Umbilical cord (tissue), 2 donors: ENCODE results near the gene PILRA. TPM values are rescaled to one million over a fixed set of nuclear protein-coding genes. Genes with fewer than 3 reads are reported as not detected.
"Not testable (repeated sequence)": the region's sequence is repeated elsewhere in the genome, so short reads cannot be mapped to it uniquely, and the experiment has no call there.

Experiments
- DNase-seq: peaks from one replicate; pipeline ENCODE4 v3.0.0-alpha.2; 2015; ENCODE audit warnings: low spot score
- total RNA-seq: library from RNA; depleted of rRNA; stranded (reverse); fragments of >200 nt; gene quantifications from one replicate; pipeline ENCODE4 v1.2.3, GENCODE V29; 2014; ENCODE audit warnings: low replicate concordance; ENCODE audit not compliant: insufficient read depth

PILRA gene
- total RNA-seq, 1 donor from 2014 or later: not detected

DNA sequence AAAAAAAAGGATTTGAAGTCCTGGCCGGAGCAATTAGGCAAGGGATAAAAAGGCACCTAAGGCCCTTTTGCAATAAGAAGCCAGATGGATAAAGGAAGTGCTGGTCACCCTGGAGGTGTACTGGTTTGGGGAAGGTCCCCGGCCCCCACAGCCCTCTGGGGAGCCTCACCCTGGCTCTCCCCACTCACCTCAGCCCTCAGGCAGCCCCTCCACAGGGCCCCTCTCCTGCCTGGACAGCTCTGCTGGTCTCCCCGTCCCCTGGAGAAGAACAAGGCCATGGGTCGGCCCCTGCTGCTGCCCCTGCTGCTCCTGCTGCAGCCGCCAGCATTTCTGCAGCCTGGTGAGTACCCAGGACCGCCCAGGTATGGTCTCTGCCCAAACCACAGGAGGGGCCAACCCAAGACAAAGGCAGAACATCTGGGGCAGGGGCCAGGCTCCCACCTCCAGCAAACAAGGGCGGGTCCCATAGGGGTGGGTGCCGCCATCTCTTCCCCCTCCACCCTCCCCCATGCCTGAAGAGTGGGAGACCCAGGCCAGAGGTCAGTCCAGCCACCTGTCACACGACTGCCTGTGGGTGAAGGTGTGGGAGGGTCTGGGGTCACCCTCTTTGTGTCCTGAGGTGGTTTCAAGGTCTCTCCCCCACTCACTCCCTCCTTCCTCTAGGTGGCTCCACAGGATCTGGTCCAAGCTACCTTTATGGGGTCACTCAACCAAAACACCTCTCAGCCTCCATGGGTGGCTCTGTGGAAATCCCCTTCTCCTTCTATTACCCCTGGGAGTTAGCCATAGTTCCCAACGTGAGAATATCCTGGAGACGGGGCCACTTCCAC lies 15.0 kb upstream of the PILRA start, which contains the start of gene PILRB:
Gene PILRB, plus strand, starts transcription at position 91 of the 830 bp plus-strand sequence. Its CDS starts 186 bp downstream, at position 277.
- DNase-seq: no peak

DNA sequence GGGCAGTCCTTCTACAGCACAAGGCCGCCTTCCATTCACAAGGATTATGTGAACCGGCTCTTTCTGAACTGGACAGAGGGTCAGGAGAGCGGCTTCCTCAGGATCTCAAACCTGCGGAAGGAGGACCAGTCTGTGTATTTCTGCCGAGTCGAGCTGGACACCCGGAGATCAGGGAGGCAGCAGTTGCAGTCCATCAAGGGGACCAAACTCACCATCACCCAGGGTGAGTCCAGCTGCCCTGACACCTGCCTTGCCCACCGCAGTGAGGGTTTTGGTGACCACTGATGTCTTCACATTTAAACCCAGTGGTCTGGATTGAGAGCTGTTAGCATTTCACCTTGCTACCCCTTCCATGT lies 14.5 kb upstream of the PILRA start:
- DNase-seq: no peak

DNA sequence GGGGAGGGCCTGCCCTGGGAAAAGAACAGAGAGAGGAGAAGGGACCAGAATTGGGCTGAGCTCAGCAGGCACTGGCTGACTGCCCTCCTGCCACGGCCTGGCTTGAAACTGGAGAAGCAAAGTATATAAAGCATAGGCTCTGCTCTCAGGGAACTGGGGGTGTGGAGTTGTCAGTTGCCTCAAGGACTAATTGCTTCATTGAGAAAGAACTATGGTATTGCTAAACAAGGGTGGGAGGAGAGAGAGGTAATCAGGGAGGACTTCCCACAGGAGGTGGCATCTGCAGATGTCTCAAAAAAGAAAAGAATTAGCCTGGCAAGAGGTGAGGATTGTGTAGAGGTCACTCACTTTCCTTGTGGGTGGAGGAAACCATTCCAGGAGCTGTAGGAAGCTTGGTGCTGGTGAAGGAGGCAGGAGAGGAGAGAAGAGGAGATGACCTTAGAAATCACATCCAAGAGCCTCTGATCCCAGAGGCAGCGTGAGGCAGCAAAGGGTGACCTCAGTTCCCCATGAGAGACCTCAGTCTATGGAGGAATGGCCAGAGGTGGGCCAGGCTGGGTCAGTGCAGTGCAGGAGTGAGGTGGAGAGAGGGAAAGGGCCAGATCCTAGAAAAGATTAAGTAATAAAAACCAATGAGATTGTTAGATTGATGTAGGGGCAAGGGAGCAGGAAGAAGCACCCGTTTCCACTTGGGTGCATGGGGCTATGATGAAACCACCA lies 13.0 kb upstream of the PILRA start:
- DNase-seq: no peak

DNA sequence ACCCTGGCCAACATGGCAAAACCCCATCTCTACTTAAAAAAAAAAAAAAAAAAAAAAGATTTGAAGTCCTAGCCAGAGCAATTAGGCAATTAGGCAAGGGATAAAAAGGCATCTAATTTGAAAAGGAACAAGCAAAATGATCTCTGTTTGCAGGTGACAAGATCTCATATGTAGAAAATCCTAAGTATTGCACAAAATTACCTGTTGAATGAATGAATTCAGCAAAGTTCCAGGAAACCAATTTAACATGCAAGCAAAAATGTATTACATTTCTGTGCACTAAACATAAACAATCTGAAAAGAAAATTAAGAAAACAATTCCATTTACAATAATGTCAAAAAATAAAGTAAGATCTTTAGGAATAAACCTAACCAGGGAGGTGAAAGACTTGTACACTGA lies 10.2 kb upstream of the PILRA start:
- no peak for DNase-seq

DNA sequence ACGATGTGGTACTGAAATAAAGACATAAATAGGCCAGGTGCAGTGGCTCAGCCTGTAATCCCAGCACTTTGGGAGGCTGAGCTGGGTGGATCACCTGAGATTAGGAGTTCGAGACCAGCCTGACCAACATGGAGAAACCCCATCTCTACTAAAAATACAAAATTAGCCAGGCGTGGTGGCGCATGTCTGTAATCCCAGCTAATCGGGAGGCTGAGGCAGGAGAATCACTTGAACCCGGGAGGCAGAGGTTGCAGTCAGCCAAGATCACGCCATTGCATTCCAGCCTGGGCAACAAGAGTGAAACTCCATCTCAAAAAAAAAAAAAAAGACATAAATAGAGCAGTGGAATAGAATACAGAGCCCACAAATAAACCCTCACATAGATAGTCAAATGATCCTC lies 9.5 kb upstream of the PILRA start:
- not testable (repeated sequence) for DNase-seq

DNA sequence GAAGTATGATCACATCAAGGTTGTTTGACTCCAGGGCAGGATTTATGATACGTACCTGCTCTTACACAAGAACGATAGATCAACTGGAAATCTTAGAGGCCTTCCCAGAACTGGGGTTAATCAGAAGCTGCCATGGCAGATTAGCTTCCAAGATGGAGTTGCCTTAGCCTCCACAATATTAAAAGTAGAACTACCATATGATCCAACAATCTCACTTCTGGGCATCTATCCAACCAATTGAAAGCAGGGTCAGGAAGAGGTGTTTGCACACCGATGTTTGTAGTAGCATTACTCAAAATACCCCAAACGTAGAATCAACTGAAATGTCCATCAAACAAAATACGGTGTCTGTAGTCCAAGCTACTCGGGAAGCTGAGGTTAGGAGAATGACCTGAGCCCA lies 8.8 kb upstream of the PILRA start:
- DNase-seq: no peak

DNA sequence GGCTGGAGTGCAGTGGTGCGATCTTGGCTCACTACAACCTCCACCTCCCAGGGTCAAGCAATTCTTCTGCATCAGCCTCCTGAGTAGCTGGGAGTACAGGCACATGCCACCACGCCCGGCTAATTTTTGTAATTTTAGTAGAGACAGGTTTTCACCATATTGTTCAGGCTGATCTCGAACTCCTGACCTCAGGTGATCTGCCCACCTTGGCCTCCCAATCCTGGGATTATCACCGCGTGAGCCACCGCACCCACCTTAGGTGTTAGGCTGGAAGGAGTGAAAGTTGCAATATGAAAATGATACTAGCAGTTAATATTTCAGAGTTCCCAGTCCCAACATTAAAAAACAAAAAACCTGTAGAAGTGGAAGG lies 7.3 kb upstream of the PILRA start:
- not testable (repeated sequence) for DNase-seq

DNA sequence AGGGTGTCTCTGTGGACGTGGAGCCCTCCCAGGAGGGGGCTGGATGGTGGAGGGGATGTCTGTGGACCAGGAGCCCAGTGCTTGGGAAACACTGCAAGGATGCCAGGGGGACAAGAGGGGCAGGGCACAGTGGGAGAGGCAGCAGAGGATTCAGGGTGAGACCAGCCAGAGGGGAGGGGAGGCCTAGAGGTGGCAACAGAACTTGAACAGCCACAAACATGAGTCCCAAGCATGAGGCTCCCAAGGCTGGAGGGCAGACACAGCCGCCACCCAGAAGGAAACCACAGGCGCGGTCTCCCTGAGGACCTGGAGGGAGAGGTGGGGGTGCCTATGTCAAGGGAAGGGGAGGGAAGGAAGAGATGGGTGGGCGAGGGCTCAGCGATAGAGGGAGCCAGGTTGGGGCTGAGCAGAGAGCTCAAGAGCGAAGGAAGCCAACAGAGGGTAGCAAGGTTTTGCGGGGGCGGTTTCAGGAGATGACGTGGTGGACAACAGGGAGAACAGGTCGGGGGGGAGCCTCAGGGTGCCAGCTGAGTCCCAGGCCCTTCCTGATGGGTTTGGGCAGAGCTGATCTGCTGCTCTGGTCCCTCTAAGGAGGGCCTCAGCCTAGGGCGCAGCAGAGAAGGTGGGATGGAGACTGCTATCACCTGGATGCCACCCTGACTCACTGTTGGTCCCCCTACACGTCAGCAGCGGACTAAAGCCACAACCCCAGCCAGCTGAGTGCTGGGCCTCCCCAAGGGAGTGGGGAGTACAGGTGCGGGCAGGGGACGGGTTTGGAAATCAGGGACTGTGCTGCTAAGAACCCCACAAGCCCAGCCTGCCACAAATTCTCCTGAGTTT lies 6.7 kb upstream of the PILRA start:
- no peak for DNase-seq

DNA sequence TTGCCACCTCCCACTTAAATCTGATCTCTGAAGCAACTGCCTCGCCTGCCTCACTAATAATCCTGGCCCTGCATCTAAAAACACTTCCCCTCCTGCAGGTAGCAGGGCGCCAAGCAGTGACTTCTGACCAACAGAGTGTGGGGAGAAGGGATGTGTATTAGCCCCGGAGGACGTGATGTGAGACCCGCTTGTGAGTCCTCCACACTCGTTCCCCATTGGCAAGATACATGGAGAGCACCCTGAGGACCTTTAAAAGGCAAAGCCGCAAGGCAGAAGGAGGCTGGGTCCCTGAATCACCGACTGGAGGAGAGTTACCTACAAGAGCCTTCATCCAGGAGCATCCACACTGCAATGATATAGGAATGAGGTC lies 6.1 kb upstream of the PILRA start:
- DNase-seq: no peak

DNA sequence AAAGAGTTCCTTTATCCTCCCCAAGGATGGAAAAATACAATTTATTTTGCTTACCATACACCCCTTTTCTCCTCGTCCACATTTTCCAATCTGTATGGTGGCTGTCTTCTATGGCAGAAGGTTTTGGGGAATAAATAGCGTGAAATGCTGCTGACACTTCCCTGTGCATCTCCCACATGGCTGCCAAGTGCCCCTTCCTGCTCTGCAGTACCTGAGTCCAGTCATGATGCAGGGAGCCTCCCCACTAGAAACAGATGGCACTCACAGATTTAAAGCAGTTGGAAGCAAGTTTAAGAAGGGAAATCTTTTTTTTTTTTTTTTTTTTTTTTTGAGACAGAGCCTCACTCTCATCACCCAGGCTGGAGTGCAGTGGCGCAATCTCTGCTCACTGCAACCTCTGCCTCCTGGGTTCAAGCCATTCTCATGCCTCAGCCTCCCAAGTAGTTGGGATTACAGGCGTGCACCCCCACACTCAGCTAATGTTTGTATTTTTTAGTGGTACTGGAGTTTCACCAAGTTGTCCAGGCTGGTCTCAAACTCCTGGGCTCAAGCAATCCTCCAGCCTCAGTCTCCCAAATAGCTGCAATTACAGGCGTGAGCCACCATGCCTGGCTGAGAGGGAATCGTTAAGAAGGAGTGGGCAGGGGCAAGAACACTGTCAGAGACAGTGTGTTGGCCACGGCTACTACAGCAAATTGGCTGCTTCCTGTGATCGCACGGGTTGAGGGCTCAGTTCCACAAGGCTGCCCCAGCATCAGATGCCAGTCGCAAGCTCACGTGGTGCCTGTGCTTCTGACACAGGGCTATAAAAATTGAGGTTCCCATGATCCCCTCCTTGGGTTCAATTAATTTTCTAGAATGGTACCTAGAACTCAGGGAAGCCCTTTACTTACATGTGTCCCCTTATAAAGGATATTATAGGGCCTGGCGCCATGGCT lies 5.3 kb upstream of the PILRA start:
- no peak for DNase-seq

DNA sequence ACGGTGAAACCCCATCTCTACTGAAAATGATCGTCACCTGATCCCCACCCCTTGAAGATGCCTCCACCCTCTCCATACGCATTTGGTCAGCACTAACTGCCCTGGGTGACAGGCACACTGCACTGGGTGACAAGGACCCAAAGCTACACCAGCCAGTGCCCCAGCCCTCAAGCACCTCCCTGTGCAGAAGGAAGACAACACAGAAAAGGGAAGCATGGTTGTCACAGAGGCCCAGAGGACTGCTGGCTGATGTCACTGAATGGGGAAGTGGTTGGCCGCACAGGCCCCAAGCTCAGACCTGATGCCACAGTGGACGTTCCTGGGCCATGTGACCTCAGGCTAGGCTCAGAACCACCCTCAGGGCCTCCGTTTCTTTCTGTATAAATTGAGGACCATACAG lies 4.2 kb upstream of the PILRA start:
- peak; percentile 55 for DNase-seq

DNA sequence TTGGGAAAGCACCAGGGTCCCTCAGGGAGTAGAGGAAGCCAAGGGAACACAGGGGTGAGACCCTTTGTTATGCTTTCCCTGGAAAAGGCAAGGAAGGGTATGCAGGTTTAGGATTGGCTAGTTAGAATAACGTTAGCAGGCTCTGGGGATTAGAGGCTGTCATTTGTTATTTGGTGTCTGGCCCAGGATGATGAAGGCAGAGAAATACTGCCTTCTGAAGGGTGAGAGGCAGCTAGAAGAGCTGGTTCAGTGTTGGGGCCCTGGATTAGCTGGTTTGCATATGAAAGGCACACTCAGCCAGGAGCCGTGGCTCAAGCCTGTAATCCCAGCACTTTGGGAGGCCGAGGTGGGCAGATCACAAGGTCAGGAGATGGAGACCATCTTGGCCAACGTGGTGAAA lies 3.0 kb upstream of the PILRA start:
- no peak for DNase-seq

DNA sequence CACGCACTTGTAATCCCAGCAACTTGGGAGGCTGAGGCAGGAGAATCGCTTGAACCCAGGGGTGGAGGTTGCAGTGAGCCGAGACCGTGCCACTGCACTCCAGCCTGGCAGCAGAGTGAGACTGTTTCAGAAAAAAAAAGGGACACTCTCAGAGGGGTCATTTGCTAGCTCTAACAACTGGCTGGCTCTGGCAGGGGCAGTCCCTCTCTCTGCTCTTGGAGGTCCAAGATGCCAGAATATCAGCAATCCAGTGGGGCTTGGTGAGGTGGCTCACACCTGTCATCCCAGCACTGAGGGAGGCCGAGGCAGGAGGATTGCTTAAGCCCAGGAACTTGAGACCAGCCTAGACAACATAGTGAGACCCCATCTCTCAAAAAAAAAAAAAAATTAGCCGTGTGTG lies 2.5 kb upstream of the PILRA start:
- no peak for DNase-seq

DNA sequence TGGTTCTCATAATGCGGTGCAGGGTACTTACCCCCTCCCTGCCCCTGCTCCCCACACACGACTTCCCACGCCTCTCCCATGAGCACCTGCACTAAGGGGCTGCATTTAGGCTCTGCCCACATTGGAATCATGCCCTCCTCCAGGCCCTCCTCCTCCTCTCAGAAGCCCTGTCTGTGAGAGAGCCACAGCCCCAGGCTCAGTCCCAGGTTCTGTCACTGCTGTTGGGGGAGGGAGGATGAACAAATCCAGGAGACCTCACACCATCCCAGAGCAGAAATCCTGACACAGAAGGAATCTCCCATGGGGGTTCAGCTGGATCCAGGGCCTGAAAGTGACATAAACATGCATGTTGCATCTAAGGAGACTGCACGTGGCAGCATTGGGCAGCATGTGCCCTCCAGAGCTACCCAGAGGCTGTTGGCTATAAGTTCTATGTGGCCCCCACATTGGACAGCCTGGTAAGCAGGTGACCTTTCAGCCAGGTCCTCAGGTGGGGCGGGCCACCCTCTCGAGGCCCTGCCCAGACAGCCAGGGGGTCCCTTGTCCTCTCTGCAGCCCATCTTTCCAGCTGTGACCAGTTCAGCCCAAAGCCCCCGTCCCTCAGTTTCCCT lies 1.6 kb upstream of the PILRA start:
- DNase-seq: no peak

DNA sequence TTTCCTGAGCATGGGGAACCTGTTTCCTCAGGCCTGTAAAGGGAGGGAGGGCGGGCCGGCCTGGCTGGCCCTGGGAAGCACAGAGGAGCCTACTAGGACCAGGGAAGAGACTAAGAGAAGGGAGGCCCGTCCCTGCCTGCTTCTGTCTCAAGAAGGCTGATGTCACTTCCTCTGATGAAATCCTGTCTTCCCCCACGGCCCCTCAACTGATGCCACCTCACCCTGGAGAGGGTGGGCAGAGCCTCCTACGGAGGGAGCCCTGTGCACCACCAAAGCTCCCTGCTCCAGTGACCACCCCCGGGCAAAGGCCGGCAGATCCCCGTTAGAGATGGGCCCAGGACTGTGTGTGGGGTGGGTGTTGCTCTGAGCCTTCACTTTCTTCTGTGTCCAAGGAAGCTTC lies 1.0 kb upstream of the PILRA start:
- peak; percentile 69 for DNase-seq

DNA sequence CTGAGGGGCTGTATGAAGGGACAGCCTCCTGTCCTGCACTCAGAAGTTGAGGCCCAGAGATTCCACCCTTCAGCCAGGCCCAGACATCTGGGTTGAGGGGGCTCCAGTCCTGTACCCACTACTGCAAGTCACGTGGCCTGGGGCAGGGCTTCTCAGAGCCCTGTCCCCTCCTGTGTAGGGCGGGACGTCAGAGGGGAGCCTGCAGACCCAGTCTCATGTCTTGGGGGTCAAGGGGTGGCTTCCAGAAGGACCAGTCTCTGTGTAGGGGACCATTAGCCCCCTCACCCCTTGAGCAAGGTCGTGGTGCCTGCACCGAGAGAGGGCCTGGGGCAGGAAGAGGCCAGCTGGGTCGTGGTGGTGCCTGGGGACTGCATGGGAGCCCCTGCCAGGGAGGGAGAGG lies 593 bp upstream of the PILRA start:
- DNase-seq: no peak

DNA sequence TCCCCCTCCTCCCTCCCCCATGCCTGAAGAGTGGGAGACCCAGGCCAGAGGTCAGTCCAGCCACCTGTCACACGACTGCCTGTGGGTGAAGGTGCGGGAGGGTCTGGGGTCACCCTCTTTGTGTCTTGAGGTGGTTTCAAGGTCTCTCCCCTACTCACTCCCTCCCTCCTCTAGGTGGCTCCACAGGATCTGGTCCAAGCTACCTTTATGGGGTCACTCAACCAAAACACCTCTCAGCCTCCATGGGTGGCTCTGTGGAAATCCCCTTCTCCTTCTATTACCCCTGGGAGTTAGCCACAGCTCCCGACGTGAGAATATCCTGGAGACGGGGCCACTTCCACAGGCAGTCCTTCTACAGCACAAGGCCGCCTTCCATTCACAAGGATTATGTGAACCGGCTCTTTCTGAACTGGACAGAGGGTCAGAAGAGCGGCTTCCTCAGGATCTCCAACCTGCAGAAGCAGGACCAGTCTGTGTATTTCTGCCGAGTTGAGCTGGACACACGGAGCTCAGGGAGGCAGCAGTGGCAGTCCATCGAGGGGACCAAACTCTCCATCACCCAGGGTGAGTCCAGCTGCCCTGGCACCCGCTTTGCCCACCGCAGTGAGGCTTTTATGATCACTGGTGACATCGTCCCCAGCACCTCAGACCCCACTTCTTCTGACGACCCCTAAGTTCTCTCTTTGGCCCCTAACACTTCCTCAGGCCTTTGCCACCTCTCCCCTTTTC lies 747 bp downstream of the PILRA start:
- DNase-seq: not testable (repeated sequence)

DNA sequence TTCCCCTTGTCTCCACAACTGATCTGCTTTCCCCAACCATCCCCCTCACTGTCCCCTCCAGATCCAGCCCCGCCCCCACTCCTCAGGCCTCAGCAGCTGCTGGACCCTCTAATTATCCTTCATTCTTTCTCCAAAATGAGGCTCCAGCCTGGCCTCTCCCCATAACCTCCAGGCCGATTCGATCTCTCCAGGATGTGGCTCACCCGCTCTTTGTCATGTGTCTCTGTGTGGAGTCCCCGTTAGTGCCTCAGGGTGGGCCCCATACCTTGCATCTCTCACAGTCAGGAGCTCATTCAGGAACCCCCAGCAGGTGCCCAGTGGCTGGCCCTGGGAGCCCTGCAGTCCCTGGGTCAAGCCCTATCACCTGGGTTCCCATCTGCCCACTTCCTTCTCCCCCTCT lies 1.3 kb downstream of the PILRA start:
- no peak for DNase-seq

DNA sequence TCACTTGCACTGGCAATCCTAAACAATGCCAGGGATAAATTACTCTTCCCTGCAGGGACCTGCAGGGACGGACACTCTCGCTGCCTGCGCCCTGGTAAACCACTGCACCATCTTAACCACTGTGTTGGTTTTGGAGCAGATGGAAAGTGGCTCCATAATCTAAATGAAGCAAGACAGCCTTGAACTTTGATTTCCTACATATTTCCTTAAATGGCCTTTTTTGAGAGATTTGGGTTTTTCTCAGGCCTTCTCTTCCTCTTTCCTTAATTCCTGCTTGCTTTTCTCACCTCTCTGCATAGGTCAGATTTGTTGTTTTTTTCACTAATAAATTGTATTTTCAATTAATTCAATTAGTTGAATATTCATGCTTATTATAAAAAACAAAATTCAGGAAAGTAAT lies 2.8 kb downstream of the PILRA start:
- DNase-seq: no peak

DNA sequence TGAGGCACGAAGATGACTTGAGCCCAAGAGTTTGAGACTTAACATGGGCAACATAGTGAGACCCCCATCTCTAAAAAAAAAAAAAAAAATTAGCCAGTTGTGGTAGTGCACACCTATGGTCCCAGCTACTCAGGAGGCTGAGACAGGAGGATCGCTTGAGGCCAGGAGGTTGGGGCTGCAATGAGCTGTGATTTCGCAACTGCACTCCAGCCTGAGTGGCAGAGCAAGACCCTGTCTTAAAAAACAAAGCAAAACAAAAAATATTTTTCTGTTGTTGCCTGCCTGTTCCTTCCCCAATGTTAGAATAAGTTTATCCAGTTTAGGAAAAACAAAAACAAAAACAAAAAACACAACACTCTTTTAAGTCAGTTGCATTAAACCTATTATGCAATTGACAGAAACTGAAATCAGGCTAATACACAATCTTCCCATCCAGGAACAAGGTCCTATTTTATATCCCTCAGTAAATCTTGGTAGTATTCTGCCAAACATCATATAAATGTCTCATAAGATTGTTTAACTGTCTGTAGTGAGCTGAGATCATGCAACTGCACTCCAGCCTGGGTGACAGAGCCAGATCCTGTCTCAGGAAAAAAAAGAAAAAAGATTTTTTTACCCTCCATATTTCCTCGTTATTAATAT lies 4.9 kb downstream of the PILRA start:
- peak; percentile 82 for DNase-seq
